AG09319 (cell line): ENCODE data around the gene ZDHHC20.

Source experiments
- DNase-seq: peaks from one replicate; pipeline ENCODE4 v3.0.0-alpha.2; 2010; ENCODE audit warnings: low read depth; ENCODE audit errors: extremely low read depth
- TF ChIP-seq, protein P1 (sequence below): IDR thresholded peaks from 2 replicates; pipeline ENCODE4 v1.5.1; 2011; ENCODE audit warnings: low read depth, mild to moderate bottlenecking, inconsistent platforms, low read length, moderate library complexity

Gene ZDHHC20

DNA sequence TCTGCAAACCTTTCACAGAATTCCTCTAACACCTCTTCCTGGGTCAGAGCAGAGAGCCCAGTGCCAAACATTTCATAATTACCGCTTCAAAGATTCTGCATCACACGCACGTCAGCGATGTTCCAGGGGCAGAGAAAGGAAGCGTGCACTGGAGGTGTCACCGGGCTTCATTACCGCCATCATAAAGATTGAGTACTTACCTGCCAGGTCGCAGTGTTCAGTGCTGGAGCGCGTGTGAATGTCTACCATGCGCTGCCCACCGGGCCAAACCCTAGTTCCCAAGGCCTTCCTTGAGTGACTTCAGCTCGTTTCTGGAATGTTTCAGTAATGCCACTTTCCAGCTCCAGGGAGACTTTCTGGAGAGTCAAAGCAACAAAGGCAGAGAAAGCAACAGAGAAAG lies 104.4 kb downstream of the ZDHHC20 start:
- no peak for DNase-seq
- TF ChIP-seq, protein P1, sequence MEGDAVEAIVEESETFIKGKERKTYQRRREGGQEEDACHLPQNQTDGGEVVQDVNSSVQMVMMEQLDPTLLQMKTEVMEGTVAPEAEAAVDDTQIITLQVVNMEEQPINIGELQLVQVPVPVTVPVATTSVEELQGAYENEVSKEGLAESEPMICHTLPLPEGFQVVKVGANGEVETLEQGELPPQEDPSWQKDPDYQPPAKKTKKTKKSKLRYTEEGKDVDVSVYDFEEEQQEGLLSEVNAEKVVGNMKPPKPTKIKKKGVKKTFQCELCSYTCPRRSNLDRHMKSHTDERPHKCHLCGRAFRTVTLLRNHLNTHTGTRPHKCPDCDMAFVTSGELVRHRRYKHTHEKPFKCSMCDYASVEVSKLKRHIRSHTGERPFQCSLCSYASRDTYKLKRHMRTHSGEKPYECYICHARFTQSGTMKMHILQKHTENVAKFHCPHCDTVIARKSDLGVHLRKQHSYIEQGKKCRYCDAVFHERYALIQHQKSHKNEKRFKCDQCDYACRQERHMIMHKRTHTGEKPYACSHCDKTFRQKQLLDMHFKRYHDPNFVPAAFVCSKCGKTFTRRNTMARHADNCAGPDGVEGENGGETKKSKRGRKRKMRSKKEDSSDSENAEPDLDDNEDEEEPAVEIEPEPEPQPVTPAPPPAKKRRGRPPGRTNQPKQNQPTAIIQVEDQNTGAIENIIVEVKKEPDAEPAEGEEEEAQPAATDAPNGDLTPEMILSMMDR, result no peak

GRCh38 chr13:21348488-21349120 lies 110.5 kb downstream of the ZDHHC20 start:
- no peak for DNase-seq
- TF ChIP-seq, protein P1, result no peak

DNA sequence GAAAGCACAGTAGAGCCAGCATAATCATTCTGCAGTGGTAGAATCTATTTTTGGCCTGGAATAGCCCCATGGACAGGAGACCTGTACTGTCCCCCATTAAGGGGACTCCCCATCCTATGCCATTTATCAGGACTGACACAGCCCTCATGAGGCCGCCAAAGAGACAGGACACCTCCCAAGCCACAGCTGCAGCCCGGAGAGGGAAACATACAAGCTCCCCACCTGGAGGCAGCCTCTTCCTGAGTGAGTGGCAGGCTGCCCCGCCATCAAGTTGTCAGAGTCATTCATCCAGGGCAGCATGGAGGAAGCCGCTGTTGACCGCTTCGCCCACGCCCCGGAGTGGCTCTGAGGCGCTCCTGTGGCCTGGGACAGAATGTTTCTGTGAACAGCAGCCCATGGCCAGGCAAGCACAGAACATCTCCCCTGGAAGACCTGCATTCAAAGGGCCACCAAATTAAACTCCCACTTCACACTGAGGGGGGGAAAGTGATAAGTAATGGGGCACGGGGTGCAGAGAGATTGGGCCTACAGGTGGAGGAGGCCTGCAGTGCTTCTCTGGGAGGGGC lies 111.3 kb downstream of the ZDHHC20 start:
- DNase-seq, result no peak
- TF ChIP-seq, protein P1, result no peak

- TF ChIP-seq, protein P1, result no peak
- DNase-seq, result no peak
These were observed 114.4 kb downstream of the ZDHHC20 start for GRCh38 chr13:21344662-21345176.

- TF ChIP-seq, protein P1, result no peak
- DNase-seq, result no peak
These were observed 115.4 kb downstream of the ZDHHC20 start for GRCh38 chr13:21343659-21344058.

- no peak for DNase-seq
These were observed 116.2 kb downstream of the ZDHHC20 start for GRCh38 chr13:21342699-21343442.

More at GRCh38 chr13:21342699-21343442, 116.2 kb downstream of the ZDHHC20 start:
- TF ChIP-seq, protein P1, result no peak
